Measurements from ENCODE around the gene SVEP1. TPM values are rescaled to one million over a fixed set of nuclear protein-coding genes. Genes with fewer than 3 reads are reported as not detected.

The SVEP1 gene
- polyA plus RNA-seq, 1 experiment: 34.8 TPM

GRCh38 chr9:110509792-110510191, 69.7 kb downstream of the SVEP1 start:
- ChIA-PET CTCF (no interaction called here), POLR2A (no interaction called here)
- no peak for TF ChIP-seq CTCF (IDR thresholded peaks at IDR 0.05; ENCODE audit: low read depth, low read length)
- Histone ChIP-seq H3K4me3 (ENCODE audit: low read depth, low read length) (no peak overlapping the region), H3K27ac (ENCODE audit: low read depth, low read length) (no peak overlapping the region), H3K27me3 (ENCODE audit: control insufficient read depth, insufficient read depth, low read length) (no peaks in the 10 kb centered on the region), H3K9me3 (ENCODE audit: control insufficient read depth, insufficient read depth, low read length) (no peaks in the 10 kb centered on the region)
- DNase-seq (ENCODE audit: low read depth, low spot score): no peak

DNA sequence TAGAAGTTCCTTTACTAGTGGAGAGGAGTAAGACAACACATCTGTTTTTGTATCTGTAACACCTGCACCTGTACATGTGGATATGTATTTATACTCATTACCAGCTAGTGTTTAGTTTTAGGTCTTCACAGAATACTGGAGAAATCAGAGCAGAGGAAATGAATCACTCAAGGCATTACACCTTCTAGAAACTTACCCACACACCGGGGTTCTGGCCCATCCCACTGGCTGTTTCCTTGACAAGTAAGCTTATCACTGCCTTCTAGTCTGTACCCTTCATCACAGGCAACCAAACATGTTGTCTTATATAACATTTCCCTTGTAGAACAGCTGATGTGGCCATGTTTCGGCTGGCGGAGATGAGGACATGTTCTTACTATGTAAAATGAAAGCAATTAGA, 76.7 kb downstream of the SVEP1 start:
- CTCF ChIA-PET: no interaction called here
- DNase-seq (ENCODE audit: low read depth, low spot score): no peak
- POLR2A ChIA-PET: no interaction called here

GRCh38 chr9:110499608-110500007, 79.9 kb downstream of the SVEP1 start:
- Histone ChIP-seq H3K4me3 (ENCODE audit: low read depth, low read length) (no peak overlapping the region), H3K27ac (ENCODE audit: low read depth, low read length) (no peak overlapping the region), H3K9me3 (ENCODE audit: control insufficient read depth, insufficient read depth, low read length) (no peaks in the 10 kb centered on the region), H3K27me3 (ENCODE audit: control insufficient read depth, insufficient read depth, low read length) (no peaks in the 10 kb centered on the region)
- ChIA-PET POLR2A (no interaction called here), CTCF (no interaction called here)
- DNase-seq (ENCODE audit: low read depth, low spot score): no peak
- no peak for TF ChIP-seq CTCF (IDR thresholded peaks at IDR 0.05; ENCODE audit: low read depth, low read length)

More for the DNA sequence above, 76.7 kb downstream of the SVEP1 start:
- H3K4me3 ChIP-seq (ENCODE audit: low read depth, low read length): no peak overlapping the region
- no peak for TF ChIP-seq CTCF (IDR thresholded peaks at IDR 0.05; ENCODE audit: low read depth, low read length)
- H3K27me3 ChIP-seq (ENCODE audit: control insufficient read depth, insufficient read depth, low read length): no peaks in the 10 kb centered on the region
- no peak overlapping the region for H3K27ac ChIP-seq (ENCODE audit: low read depth, low read length)
- H3K9me3 ChIP-seq (ENCODE audit: control insufficient read depth, insufficient read depth, low read length): no peaks in the 10 kb centered on the region

DNA sequence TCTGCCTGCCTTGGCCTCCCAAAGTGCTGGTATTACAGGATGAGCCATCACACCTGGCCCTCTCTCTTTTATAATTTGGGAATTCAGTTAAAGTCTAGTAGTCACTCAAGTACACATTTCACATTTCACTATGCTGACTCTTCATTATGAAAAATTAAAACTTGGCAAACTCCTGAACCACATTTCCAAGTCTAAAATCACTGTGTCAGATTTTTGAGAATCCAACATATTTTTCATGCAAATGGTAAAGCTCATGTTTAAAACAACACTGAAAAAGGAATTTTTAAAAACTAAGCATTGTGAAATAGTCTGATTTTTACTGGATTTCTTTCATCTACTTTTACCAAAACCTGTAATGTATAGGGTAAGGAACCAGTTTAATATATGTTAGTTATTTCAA, 92.3 kb downstream of the SVEP1 start:
- Histone ChIP-seq H3K27me3 (ENCODE audit: control insufficient read depth, insufficient read depth, low read length) (no peaks in the 10 kb centered on the region), H3K4me3 (ENCODE audit: low read depth, low read length) (no peak overlapping the region), H3K9me3 (ENCODE audit: control insufficient read depth, insufficient read depth, low read length) (no peaks in the 10 kb centered on the region), H3K27ac (ENCODE audit: low read depth, low read length) (no peak overlapping the region)
- TF ChIP-seq CTCF (IDR thresholded peaks at IDR 0.05; ENCODE audit: low read depth, low read length): no peak
- no peak for DNase-seq (ENCODE audit: low read depth, low spot score)
- ChIA-PET CTCF (no interaction called here), POLR2A (interaction anchor here (0.7 kb wide), 1 partner anchor 552 kb away, joined by 5 read pairs; no protein-coding TSS in a partner anchor)

- no peak overlapping the region for H3K27ac ChIP-seq (ENCODE audit: low read depth, low read length)
- H3K27me3 ChIP-seq (ENCODE audit: control insufficient read depth, insufficient read depth, low read length): no peaks in the 10 kb centered on the region
- DNase-seq (ENCODE audit: low read depth, low spot score): no peak
- ChIA-PET CTCF (no interaction called here), POLR2A (interaction anchor here (0.7 kb wide), 1 partner anchor 553 kb away, joined by 5 read pairs; no protein-coding TSS in a partner anchor)
- TF ChIP-seq CTCF (IDR thresholded peaks at IDR 0.05; ENCODE audit: low read depth, low read length): no peak
- H3K9me3 ChIP-seq (ENCODE audit: control insufficient read depth, insufficient read depth, low read length): no peaks in the 10 kb centered on the region
- H3K4me3 ChIP-seq (ENCODE audit: low read depth, low read length): no peak overlapping the region
Measured at GRCh38 chr9:110486218-110486617, 93.3 kb downstream of the SVEP1 start.
